Endothelial cell (in vitro differentiated cells): Measurements from ENCODE around the gene SUSD1. TPM values are rescaled to one million over a fixed set of nuclear protein-coding genes. Genes with fewer than 3 reads are reported as not detected.
"Not testable (repeated sequence)": the region's sequence is repeated elsewhere in the genome, so short reads cannot be mapped to it uniquely, and the experiment has no call there.

ENCODE experiments used
- DNase-seq: peaks from one replicate; pipeline ENCODE4 v3.0.0; 2021; ENCODE audit warnings: low spot score
- H3K27ac Mint-ChIP-seq: one replicate; pipeline ENCODE4 v1.8.0; 2021; ENCODE audit warnings: mixed read lengths, inconsistent platforms; ENCODE audit not compliant: unreplicated experiment
- H3K27me3 Mint-ChIP-seq: one replicate; pipeline ENCODE4 v1.8.0; 2021; ENCODE audit warnings: mild to moderate bottlenecking, moderate library complexity, mixed read lengths, inconsistent platforms; ENCODE audit not compliant: unreplicated experiment
- H3K36me3 Mint-ChIP-seq: one replicate; pipeline ENCODE4 v1.8.0; 2021; ENCODE audit warnings: mild to moderate bottlenecking, low read depth, mixed read lengths, inconsistent platforms; ENCODE audit not compliant: unreplicated experiment
- H3K4me1 Mint-ChIP-seq: one replicate; pipeline ENCODE4 v1.8.0; 2021; ENCODE audit warnings: mild to moderate bottlenecking, mixed read lengths, inconsistent platforms; ENCODE audit not compliant: unreplicated experiment
- H3K4me3 Mint-ChIP-seq: one replicate; pipeline ENCODE4 v1.8.0; 2021; ENCODE audit warnings: mild to moderate bottlenecking, mixed read lengths, inconsistent platforms; ENCODE audit not compliant: unreplicated experiment
- H3K9me3 Mint-ChIP-seq: one replicate; pipeline ENCODE4 v1.8.0; 2021; ENCODE audit warnings: mixed read lengths, inconsistent platforms; ENCODE audit not compliant: unreplicated experiment
- CTCF ChIP-seq: fragments of 200-600 bp; sonication (generic); IDR thresholded peaks from one replicate; pipeline ENCODE4 v1.5.0; 2021; ENCODE audit warnings: antibody characterized with exemption; ENCODE audit not compliant: unreplicated experiment
- total RNA-seq: library from RNA; stranded (reverse); fragmentation: NEBNext Ultra II Directional; extraction: Animal tissue kit (Norgen Biotek cat#: 25700); gene quantifications from one replicate; pipeline ENCODE4 v1.2.1, GENCODE V29; 2021; ENCODE audit not compliant: unreplicated experiment

SUSD1 gene
- total RNA-seq, 1 donor from 2014 or later = 5.7 TPM

- no peak for DNase-seq
- Mint-ChIP-seq H3K27ac (no peak overlapping the region), H3K4me1 (peaks cover 12% of the 10 kb centered on the region), H3K4me3 (no peak overlapping the region), H3K27me3 (peaks cover 2% of the 10 kb centered on the region), H3K9me3 (no peaks in the 10 kb centered on the region), H3K36me3 (peaks cover 6% of the 10 kb centered on the region)
- no peak for TF ChIP-seq CTCF
Observed at GRCh38 chr9:112193572-112194288, 18.6 kb upstream of the SUSD1 start.

- H3K4me3 Mint-ChIP-seq, H3K27me3 Mint-ChIP-seq, DNase-seq, H3K27ac Mint-ChIP-seq, H3K36me3 Mint-ChIP-seq, H3K9me3 Mint-ChIP-seq: not testable (repeated sequence)
- H3K4me1 Mint-ChIP-seq = peaks cover 14% of the 10 kb centered on the region
Observed at GRCh38 chr9:112190320-112190719, 15.2 kb upstream of the SUSD1 start.

GRCh38 chr9:112188884-112189283, 13.8 kb upstream of the SUSD1 start:
- Mint-ChIP-seq H3K4me1 (peaks cover 14% of the 10 kb centered on the region), H3K9me3 (no peaks in the 10 kb centered on the region), H3K4me3 (no peak overlapping the region), H3K36me3 (peaks cover 6% of the 10 kb centered on the region), H3K27ac (no peak overlapping the region), H3K27me3 (peaks cover 2% of the 10 kb centered on the region)
- no peak for DNase-seq
- no peak for TF ChIP-seq CTCF

- Mint-ChIP-seq H3K27ac (no peak overlapping the region), H3K9me3 (no peaks in the 10 kb centered on the region), H3K27me3 (no peaks in the 10 kb centered on the region), H3K36me3 (peaks cover 6% of the 10 kb centered on the region), H3K4me3 (no peak overlapping the region), H3K4me1 (peaks cover 14% of the 10 kb centered on the region)
- no peak for TF ChIP-seq CTCF
- no peak for DNase-seq
Observed at GRCh38 chr9:112187404-112187803, 12.3 kb upstream of the SUSD1 start.

- Mint-ChIP-seq H3K27ac (no peak overlapping the region), H3K36me3 (peaks cover 6% of the 10 kb centered on the region), H3K4me1 (peaks cover 14% of the 10 kb centered on the region), H3K27me3 (no peaks in the 10 kb centered on the region), H3K4me3 (no peak overlapping the region), H3K9me3 (no peaks in the 10 kb centered on the region)
- no peak for TF ChIP-seq CTCF
- no peak for DNase-seq
Observed at GRCh38 chr9:112186695-112187094, 11.6 kb upstream of the SUSD1 start.
